ENCODE results near the gene DAGLA.
"Not testable (repeated sequence)": the region's sequence is repeated elsewhere in the genome, so short reads cannot be mapped to it uniquely, and the experiment has no call there.

DAGLA gene, protein sequence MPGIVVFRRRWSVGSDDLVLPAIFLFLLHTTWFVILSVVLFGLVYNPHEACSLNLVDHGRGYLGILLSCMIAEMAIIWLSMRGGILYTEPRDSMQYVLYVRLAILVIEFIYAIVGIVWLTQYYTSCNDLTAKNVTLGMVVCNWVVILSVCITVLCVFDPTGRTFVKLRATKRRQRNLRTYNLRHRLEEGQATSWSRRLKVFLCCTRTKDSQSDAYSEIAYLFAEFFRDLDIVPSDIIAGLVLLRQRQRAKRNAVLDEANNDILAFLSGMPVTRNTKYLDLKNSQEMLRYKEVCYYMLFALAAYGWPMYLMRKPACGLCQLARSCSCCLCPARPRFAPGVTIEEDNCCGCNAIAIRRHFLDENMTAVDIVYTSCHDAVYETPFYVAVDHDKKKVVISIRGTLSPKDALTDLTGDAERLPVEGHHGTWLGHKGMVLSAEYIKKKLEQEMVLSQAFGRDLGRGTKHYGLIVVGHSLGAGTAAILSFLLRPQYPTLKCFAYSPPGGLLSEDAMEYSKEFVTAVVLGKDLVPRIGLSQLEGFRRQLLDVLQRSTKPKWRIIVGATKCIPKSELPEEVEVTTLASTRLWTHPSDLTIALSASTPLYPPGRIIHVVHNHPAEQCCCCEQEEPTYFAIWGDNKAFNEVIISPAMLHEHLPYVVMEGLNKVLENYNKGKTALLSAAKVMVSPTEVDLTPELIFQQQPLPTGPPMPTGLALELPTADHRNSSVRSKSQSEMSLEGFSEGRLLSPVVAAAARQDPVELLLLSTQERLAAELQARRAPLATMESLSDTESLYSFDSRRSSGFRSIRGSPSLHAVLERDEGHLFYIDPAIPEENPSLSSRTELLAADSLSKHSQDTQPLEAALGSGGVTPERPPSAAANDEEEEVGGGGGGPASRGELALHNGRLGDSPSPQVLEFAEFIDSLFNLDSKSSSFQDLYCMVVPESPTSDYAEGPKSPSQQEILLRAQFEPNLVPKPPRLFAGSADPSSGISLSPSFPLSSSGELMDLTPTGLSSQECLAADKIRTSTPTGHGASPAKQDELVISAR

DNA sequence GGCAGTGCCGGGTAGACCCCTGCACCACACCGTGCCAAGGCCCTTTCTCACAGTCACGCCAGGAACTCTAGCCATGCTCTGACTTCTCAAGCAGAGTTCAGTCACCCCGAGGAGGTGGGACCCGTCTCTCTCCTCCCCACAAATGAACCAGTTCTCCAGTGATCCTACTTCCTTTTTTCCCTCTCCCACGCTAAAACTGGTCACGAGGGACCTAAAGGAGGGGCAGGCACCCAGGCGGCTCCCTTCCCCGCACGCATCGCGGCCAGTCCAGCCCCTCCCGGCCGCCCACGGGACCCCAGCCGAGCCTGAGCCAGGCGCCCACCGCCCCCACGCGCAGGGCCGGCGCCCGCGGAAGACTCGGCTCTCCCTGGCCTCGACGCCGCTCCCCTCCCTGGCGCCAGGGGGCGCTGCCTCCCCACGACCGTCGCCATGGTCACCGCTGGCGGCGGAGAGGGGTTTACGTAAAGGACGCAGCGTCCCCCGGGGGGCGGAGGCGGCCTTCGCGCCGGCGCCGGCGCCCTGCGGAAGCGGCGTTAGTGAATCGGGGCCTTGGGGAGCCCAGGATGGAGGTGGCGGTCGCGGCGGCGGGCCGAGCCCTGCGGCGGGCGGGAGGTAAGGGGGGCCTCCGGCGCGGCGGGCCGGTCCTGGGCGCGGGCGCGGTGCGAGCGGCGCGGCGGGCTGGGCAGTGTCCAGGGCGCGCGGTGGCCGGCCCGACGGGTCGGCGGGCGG, at the start of gene DAGLA:
Gene DAGLA, plus strand, starts transcription at position 499 of the 729 bp plus-strand sequence. CDS start 39,765 bp downstream, outside the sequence.
- DNase-seq (ENCODE audit: low spot score) = peak; percentile 67

- DNase-seq (ENCODE audit: low spot score) = no peak
Observed at GRCh38 chr11:61632096-61632495, 48.1 kb upstream of the DAGLA start.

- no peak for DNase-seq (ENCODE audit: low spot score)
Observed at GRCh38 chr11:61635304-61635703, 44.9 kb upstream of the DAGLA start.

GRCh38 chr11:61635787-61636186, 44.4 kb upstream of the DAGLA start:
- DNase-seq (ENCODE audit: low spot score) = no peak

DNA sequence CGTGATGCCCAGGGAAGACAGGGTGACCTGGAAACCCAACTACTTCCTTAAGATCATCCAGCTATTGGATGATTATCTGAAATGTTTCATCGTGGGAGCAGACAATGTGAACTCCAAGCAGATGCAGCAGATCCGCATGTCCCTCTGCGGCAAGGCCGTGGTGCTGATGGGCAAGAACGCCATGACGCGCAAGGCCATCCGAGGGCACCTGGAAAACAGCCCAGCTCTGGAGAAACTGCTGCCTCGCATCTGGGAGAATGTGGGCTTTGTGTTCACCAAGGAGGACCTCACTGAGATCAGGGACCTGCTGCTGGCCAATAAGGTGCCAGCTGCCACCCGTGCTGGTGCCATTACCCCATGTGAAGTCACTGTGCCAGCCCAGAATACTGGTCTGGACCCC, 43.5 kb upstream of the DAGLA start:
- no peak for DNase-seq (ENCODE audit: low spot score)

- DNase-seq (ENCODE audit: low spot score) = no peak
Observed at GRCh38 chr11:61637277-61637676, 42.9 kb upstream of the DAGLA start.

DNA sequence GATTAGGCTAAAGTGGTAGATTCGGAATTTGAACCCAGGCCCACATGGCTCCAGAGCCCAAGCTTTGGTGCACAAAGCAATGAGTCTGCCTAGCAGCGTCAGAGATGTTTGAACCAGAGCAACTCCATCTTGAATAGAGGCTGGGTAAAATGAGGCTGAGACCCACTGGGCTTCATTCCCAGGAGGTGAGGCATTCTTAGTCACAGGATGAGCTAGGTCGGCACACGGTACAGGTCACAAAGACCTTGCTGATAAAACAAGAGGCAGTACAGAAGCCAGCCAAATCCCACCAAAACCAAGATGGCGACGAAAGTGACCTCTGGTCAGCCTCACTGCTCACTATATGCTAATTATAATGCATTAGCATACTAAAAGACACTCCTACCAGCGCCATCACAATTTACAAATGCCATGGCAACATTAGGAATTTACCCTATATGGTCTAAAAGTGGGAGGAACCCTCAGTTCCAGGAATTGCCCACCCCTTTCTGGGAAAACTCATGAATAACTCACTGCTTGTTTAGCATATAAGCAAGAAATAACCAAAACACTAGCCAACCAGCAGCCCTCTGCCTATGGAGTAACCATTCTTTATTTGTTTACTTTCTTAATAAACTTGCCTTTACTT, 40.3 kb upstream of the DAGLA start:
- DNase-seq (ENCODE audit: low spot score) = no peak

- DNase-seq (ENCODE audit: low spot score) = no peak
Observed at GRCh38 chr11:61642162-61642561, 38.0 kb upstream of the DAGLA start.

DNA sequence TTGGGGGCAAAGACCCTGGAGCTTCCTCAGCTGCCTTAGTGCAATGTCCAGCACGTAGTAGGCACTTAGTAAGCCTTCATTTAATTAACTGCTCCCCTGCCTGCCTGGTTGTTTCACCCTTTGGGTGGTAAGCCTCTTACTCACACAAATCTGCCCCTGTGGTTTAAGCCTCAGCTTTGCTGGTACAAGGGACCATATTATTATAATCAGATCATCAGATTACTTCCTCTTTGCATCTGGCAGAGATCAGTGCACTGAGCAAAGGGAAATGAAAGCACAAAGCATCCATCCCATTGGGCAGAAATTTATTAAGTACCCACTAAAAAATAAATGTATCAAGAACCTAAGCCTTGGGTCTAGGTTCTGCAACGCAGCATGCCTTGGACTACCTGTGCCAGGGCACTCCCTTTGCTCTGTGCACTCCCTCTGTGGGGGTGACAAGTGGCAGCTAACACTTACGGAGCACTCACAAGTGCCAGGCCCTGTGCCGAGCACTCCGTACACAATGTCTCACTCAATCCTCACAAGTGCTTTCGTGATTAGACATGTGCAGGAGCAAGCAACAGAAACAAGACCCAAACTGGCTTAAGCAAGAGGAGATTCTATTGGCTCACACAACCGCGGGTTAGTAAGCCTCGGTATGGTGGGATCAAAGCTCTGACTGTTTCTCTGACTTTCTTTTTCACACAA, 34.9 kb upstream of the DAGLA start:
- DNase-seq (ENCODE audit: low spot score) = no peak

- no peak for DNase-seq (ENCODE audit: low spot score)
Observed at GRCh38 chr11:61647529-61647928, 32.7 kb upstream of the DAGLA start.

DNA sequence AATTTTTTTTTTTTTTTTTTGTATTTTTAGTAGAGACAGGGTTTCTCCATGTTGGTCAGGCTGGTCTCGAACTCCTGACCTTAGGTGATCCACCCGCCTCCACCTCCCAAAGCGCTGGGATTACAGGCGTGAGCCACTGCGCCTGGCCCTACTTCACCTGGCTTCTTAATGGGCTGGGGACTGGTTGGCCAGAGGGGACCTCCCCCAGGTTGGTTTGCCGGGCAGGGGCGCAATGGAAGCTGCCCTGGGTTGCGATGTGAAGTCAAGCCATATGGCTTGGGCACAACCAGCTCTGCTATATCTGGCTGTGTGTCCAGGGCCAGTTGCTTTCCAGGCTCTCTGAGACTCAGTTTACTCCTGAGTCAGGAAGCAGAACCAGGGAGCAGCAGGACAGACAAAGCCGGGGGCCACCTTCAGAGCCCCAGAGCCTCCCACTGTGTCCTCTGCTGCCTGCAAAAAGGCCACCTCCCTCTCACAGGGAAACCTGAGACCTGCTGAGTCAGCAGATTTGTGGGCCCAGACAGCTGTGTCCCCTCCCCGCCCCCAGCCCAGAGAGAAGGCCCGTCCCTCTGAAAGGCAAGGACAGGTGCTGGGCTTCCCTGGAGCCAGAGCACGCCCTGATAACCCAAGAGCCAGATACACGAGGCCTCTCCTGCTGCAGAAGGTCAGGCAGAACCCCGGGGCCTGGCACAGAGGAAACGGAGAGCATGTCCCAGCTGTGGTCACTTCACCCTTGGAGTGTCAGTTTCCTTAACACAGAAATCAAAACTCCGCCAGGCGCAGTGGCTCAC, 29.2 kb upstream of the DAGLA start:
- no peak for DNase-seq (ENCODE audit: low spot score)

GRCh38 chr11:61652135-61652534, 28.1 kb upstream of the DAGLA start:
- no peak for DNase-seq (ENCODE audit: low spot score)

- no peak for DNase-seq (ENCODE audit: low spot score)
Observed at GRCh38 chr11:61654397-61654829, 25.8 kb upstream of the DAGLA start.

- DNase-seq (ENCODE audit: low spot score) = not testable (repeated sequence)
Observed at GRCh38 chr11:61655266-61656159, 24.7 kb upstream of the DAGLA start.

- no peak for DNase-seq (ENCODE audit: low spot score)
Observed at GRCh38 chr11:61656347-61657077, 23.7 kb upstream of the DAGLA start.

DNA sequence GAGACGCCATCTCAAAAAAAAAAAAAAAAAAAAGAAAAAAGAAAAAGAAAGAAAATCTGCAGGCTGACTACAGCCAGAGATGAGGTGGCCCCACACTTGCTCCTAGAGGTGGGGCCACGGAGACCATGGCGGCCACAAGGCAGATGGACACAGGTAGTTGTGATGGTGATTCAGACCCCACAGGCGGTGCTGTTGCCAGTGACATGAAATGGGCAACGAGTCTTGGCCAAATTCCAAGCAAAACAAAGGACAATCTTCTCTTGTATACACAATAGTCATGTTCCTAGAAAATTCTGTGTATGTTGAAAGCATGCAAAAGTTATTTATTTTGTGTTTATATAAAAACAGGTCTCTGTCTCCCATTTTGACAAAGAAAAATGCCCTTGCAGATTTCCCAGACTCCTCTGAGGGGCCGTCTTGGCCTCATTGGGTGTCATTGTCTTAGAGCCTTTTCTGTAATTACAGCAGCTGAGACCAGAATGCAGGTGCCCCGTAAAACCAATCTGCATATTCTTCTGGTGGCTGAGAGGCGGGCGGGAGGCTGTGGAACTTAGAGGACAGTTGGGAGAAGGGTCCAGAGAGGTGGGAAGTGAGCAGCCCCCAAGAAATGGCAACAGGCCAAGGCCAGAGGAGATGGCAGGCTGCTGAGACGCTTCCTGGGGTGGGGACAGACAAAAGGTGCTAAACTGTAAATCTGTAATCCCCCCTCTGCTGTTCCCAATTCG, 22.5 kb upstream of the DAGLA start:
- no peak for DNase-seq (ENCODE audit: low spot score)

DNA sequence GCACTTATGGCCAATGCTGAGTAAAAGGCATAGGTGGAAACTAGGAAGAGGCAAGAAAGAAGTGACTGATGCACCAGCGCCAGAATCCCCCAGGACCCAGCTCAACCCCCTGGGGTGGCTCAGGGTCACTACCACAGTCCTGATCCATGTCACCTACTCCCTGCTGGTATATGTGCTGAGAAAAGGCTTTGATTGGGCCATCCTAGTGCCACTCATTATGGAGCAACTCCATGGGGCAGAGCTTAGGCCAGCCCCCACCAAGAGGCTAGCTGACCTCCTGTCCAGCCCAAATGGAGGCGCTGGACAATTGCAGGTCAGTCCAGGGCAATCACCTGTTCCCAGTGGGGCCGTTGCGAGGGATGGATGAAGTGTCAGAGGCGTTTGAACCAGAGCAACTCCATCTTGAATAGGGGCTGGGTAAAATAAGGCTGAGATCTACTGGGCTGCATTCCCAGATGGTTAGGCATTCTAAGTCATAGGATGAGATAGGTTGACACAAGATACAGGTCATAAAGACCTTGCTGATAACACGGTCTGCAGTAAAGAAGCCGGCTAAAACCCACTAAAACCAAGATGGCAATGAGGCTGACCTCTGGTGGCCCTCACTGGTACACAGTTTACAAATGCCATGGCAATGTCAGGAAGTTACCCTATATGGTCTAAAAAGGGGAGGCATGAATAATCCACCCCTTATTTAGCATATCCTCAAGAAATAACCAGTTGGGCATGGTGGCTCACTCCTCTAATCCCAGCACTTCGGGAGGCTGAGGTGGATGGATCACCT, 20.6 kb upstream of the DAGLA start:
- no peak for DNase-seq (ENCODE audit: low spot score)
